ENCODE data around the gene HSD17B3.

HSD17B3 gene

GRCh38 chr9:96188571-96188970 lies 113.4 kb downstream of the HSD17B3 start:
- H3K27ac ChIP-seq (ENCODE audit: low read length), result no peak overlapping the region
- peaks cover 13% of the 10 kb centered on the region for H3K27me3 ChIP-seq (ENCODE audit: control insufficient read depth, insufficient read depth, low read length)
- H3K4me1 ChIP-seq (ENCODE audit: control insufficient read depth, low read depth, low read length), result peaks cover 12% of the 10 kb centered on the region
- H3K9ac ChIP-seq (ENCODE audit: low read length), result no peak overlapping the region
- H3K4me3 ChIP-seq (ENCODE audit: low read length), result no peak overlapping the region
- no peaks in the 10 kb centered on the region for H3K36me3 ChIP-seq (ENCODE audit: control insufficient read depth, low read depth, low read length)
- H3K9me3 ChIP-seq (ENCODE audit: control insufficient read depth, low read depth, low read length), result no peaks in the 10 kb centered on the region

GRCh38 chr9:96187151-96187555 lies 114.8 kb downstream of the HSD17B3 start:
- peaks cover 12% of the 10 kb centered on the region for H3K4me1 ChIP-seq (ENCODE audit: control insufficient read depth, low read depth, low read length)
- no peak overlapping the region for H3K27ac ChIP-seq (ENCODE audit: low read length)
- H3K36me3 ChIP-seq (ENCODE audit: control insufficient read depth, low read depth, low read length), result no peaks in the 10 kb centered on the region
- H3K9ac ChIP-seq (ENCODE audit: low read length), result no peak overlapping the region
- H3K9me3 ChIP-seq (ENCODE audit: control insufficient read depth, low read depth, low read length), result no peaks in the 10 kb centered on the region
- H3K27me3 ChIP-seq (ENCODE audit: control insufficient read depth, insufficient read depth, low read length), result peaks cover 13% of the 10 kb centered on the region
- H3K4me3 ChIP-seq (ENCODE audit: low read length), result peak overlapping the region; percentile 29

GRCh38 chr9:96186591-96187011 lies 115.4 kb downstream of the HSD17B3 start:
- Histone ChIP-seq H3K27ac (ENCODE audit: low read length) (no peak overlapping the region), H3K4me1 (ENCODE audit: control insufficient read depth, low read depth, low read length) (peaks cover 12% of the 10 kb centered on the region), H3K9me3 (ENCODE audit: control insufficient read depth, low read depth, low read length) (no peaks in the 10 kb centered on the region), H3K36me3 (ENCODE audit: control insufficient read depth, low read depth, low read length) (no peaks in the 10 kb centered on the region), H3K27me3 (ENCODE audit: control insufficient read depth, insufficient read depth, low read length) (peaks cover 13% of the 10 kb centered on the region), H3K9ac (ENCODE audit: low read length) (no peak overlapping the region), H3K4me3 (ENCODE audit: low read length) (peak overlapping the region; percentile 29)

GRCh38 chr9:96185518-96186156 lies 116.3 kb downstream of the HSD17B3 start:
- Histone ChIP-seq H3K9me3 (ENCODE audit: control insufficient read depth, low read depth, low read length) (no peaks in the 10 kb centered on the region), H3K4me3 (ENCODE audit: low read length) (no peak overlapping the region), H3K36me3 (ENCODE audit: control insufficient read depth, low read depth, low read length) (no peaks in the 10 kb centered on the region), H3K27me3 (ENCODE audit: control insufficient read depth, insufficient read depth, low read length) (peaks cover 13% of the 10 kb centered on the region), H3K9ac (ENCODE audit: low read length) (no peak overlapping the region), H3K4me1 (ENCODE audit: control insufficient read depth, low read depth, low read length) (peaks cover 12% of the 10 kb centered on the region), H3K27ac (ENCODE audit: low read length) (no peak overlapping the region)
